ENCODE results near the gene TSPAN5. TPM values are rescaled to one million over a fixed set of nuclear protein-coding genes. Genes with fewer than 3 reads are reported as not detected.

TSPAN5 gene
- total RNA-seq, 4 donors from 2014 or later, result 2.1 to 5.8 (median 3.8) TPM

GRCh38 chr4:98662626-98663225, 4.3 kb upstream of the TSPAN5 start:
- TF ChIP-seq POLR2A (IDR thresholded peaks at IDR 0.05) (no peak), CTCF (IDR thresholded peaks at IDR 0.05) (no peak)
- Histone ChIP-seq H3K27ac (peak overlapping the region; percentile 46 to 83 (median 74)), H3K9me3 (no peaks in the 10 kb centered on the region), H3K4me3 (no peak overlapping the region), H3K27me3 (no peaks in the 10 kb centered on the region), H3K4me1 (peaks cover 0 to 24% (median 3%) of the 10 kb centered on the region in 4 donors), H3K36me3 (no peaks in the 10 kb centered on the region)
- peak in 2 of 3 donors; percentile 21 to 54 for DNase-seq

- no peaks in the 10 kb centered on the region for H3K9me3 ChIP-seq
- H3K27ac ChIP-seq, result no peak overlapping the region
- H3K4me1 ChIP-seq, result peaks cover 0 to 30% (median 5%) of the 10 kb centered on the region in 4 donors
- no peak overlapping the region for H3K4me3 ChIP-seq
- no peaks in the 10 kb centered on the region for H3K36me3 ChIP-seq
- no peak for TF ChIP-seq CTCF (IDR thresholded peaks at IDR 0.05)
- no peak for TF ChIP-seq POLR2A (IDR thresholded peaks at IDR 0.05)
- DNase-seq, result no peak
- H3K27me3 ChIP-seq, result no peaks in the 10 kb centered on the region
These were observed 3.6 kb upstream of the TSPAN5 start for GRCh38 chr4:98662055-98662453.

- no peaks in the 10 kb centered on the region for H3K27me3 ChIP-seq
- H3K4me1 ChIP-seq, result peaks cover 0 to 36% (median 5%) of the 10 kb centered on the region in 4 donors
- no peaks in the 10 kb centered on the region for H3K9me3 ChIP-seq
- TF ChIP-seq POLR2A (IDR thresholded peaks at IDR 0.05) (no peak), CTCF (IDR thresholded peaks at IDR 0.05) (no peak)
- no peak overlapping the region for H3K4me3 ChIP-seq
- no peak overlapping the region for H3K27ac ChIP-seq
- H3K36me3 ChIP-seq, result no peaks in the 10 kb centered on the region
- DNase-seq, result no peak
These were observed 3.1 kb upstream of the TSPAN5 start for GRCh38 chr4:98661371-98662054.

GRCh38 chr4:98659741-98660462, 1.5 kb upstream of the TSPAN5 start:
- Histone ChIP-seq H3K27ac (peak overlapping the region in 2 of 4 donors; percentile 75 to 76), H3K36me3 (no peaks in the 10 kb centered on the region), H3K4me1 (peaks cover 0 to 36% (median 5%) of the 10 kb centered on the region in 4 donors), H3K9me3 (no peaks in the 10 kb centered on the region), H3K4me3 (peak overlapping the region in 1 of 4 donors; percentile 90), H3K27me3 (no peaks in the 10 kb centered on the region)
- no peak for TF ChIP-seq POLR2A (IDR thresholded peaks at IDR 0.05)
- TF ChIP-seq CTCF (IDR thresholded peaks at IDR 0.05), result no peak
- no peak for DNase-seq

GRCh38 chr4:98659106-98659592, 738 bp upstream of the TSPAN5 start:
- Histone ChIP-seq H3K27ac (peak overlapping the region; percentile 66 to 84 (median 76)), H3K36me3 (no peaks in the 10 kb centered on the region), H3K9me3 (no peaks in the 10 kb centered on the region), H3K27me3 (no peaks in the 10 kb centered on the region), H3K4me1 (peaks cover 0 to 36% (median 3%) of the 10 kb centered on the region in 4 donors), H3K4me3 (peak overlapping the region; percentile 61 to 95 (median 84))
- TF ChIP-seq CTCF (IDR thresholded peaks at IDR 0.05) (no peak), POLR2A (IDR thresholded peaks at IDR 0.05) (no peak)
- DNase-seq, result no peak
